Stimulated activated CD4-positive, alpha-beta T cell treated with anti-CD3 and anti-CD28 coated beads, Interleukin-2, amount 100 ng/mL, for 24 hours (primary cell): ENCODE results near the gene MIX23.

Experiments used
- DNase-seq, 2 donors: peaks; one replicate each; pipeline ENCODE4 v3.0.0-alpha.2; 2020

MIX23 gene

GRCh38 chr3:122382888-122383666 is at the start of gene MIX23:
MIX23 (minus strand) TSS chr3:122383231; CDS start chr3:122383224, 7 bp downstream.
- peak; percentile 88 to 90 for DNase-seq

GRCh38 chr3:122430371-122430770 is 47.3 kb upstream of the MIX23 start:
- DNase-seq, result no peak

- no peak for DNase-seq
Measured at GRCh38 chr3:122427857-122428471, 44.9 kb upstream of the MIX23 start.

GRCh38 chr3:122421836-122422235 is 38.8 kb upstream of the MIX23 start:
- DNase-seq, result no peak

GRCh38 chr3:122421101-122421500 is 38.1 kb upstream of the MIX23 start:
- DNase-seq, result no peak

GRCh38 chr3:122416966-122417365 is 33.9 kb upstream of the MIX23 start:
- no peak for DNase-seq

GRCh38 chr3:122415762-122416654 is 33.0 kb upstream of the MIX23 start, which contains the start of gene WDR5B:
WDR5B (minus strand) TSS chr3:122416062; CDS start chr3:122415528, 534 bp downstream.
- DNase-seq, result peak; percentile 98 to 99

- DNase-seq, result peak; percentile 39 to 50
Measured at GRCh38 chr3:122415104-122415744, 32.2 kb upstream of the MIX23 start.

GRCh38 chr3:122414391-122414790 is 31.4 kb upstream of the MIX23 start:
- DNase-seq, result no peak

- DNase-seq, result no peak
Measured at GRCh38 chr3:122410639-122411038, 27.6 kb upstream of the MIX23 start.

GRCh38 chr3:122410111-122410510 is 27.1 kb upstream of the MIX23 start:
- DNase-seq, result no peak

GRCh38 chr3:122409446-122409845 is 26.4 kb upstream of the MIX23 start:
- DNase-seq, result no peak

GRCh38 chr3:122407946-122408345 is 24.9 kb upstream of the MIX23 start:
- no peak for DNase-seq

- no peak for DNase-seq
Measured at GRCh38 chr3:122406198-122406597, 23.2 kb upstream of the MIX23 start.

GRCh38 chr3:122405015-122405414 is 22.0 kb upstream of the MIX23 start:
- no peak for DNase-seq

- DNase-seq, result no peak
Measured at GRCh38 chr3:122403489-122403888, 20.5 kb upstream of the MIX23 start.

- DNase-seq, result no peak
Measured at GRCh38 chr3:122398920-122399319, 15.9 kb upstream of the MIX23 start.

GRCh38 chr3:122397201-122397600 is 14.2 kb upstream of the MIX23 start:
- no peak for DNase-seq

GRCh38 chr3:122396511-122396910 is 13.5 kb upstream of the MIX23 start:
- DNase-seq, result no peak

GRCh38 chr3:122395582-122395981 is 12.6 kb upstream of the MIX23 start:
- DNase-seq, result no peak

GRCh38 chr3:122394173-122394572 is 11.1 kb upstream of the MIX23 start:
- DNase-seq, result no peak
